CD14-positive monocyte (primary cell): ENCODE results near the gene BCKDHB. TPM values are rescaled to one million over a fixed set of nuclear protein-coding genes. Genes with fewer than 3 reads are reported as not detected.

Experiments
- DNase-seq, 3 donors: peaks; one replicate each; pipeline ENCODE4 v3.0.0-alpha.2; 2011 to 2022
- H2AFZ ChIP-seq: 2 replicates; pipeline ENCODE4 v1.6.0; 2012; ENCODE audit warnings: mild to moderate bottlenecking, low read depth, low read length, inconsistent platforms; ENCODE audit not compliant: insufficient read depth, poor library complexity, severe bottlenecking
- H3K27ac ChIP-seq, 2 donors: 1 replicate in 1 of 2; 2 replicates in 1 of 2; pipeline ENCODE4 v1.5.1; 2012 to 2013; ENCODE audit warnings: low read length in 2 of 2, control low read depth in 1 of 2, inconsistent platforms in 1 of 2, low read depth in 1 of 2, mild to moderate bottlenecking in 1 of 2
- H3K27me3 ChIP-seq, 2 donors: one replicate each; pipeline versions ENCODE4 v1.6.0 to v1.6.1; 2011 to 2013; ENCODE audit warnings: low read length in 2 of 2; ENCODE audit not compliant: control insufficient read depth in 2 of 2, insufficient read depth in 2 of 2
- H3K36me3 ChIP-seq, 2 donors: replicated peaks in 1 of 2; 1 replicate in 1 of 2; 2 replicates in 1 of 2; pipeline versions ENCODE4 v1.5.1 to v1.6.1; 2012 to 2013; ENCODE audit warnings: low read length in 2 of 2, control low read depth in 1 of 2, inconsistent platforms in 1 of 2, mild to moderate bottlenecking in 1 of 2; ENCODE audit not compliant: insufficient read depth in 2 of 2, control insufficient read depth in 1 of 2
- H3K4me1 ChIP-seq, 2 donors: 1 replicate in 1 of 2; 2 replicates in 1 of 2; pipeline versions ENCODE4 v1.5.1 to v1.6.1; 2012 to 2013; ENCODE audit warnings: low read length in 2 of 2, control low read depth in 1 of 2, inconsistent platforms in 1 of 2, mild to moderate bottlenecking in 1 of 2, moderate library complexity in 1 of 2; ENCODE audit not compliant: insufficient read depth in 2 of 2, control insufficient read depth in 1 of 2
- H3K4me2 ChIP-seq: replicated peaks from 2 replicates; pipeline ENCODE3; 2012; ENCODE audit warnings: low read length, moderate library complexity, mild to moderate bottlenecking; ENCODE audit not compliant: poor library complexity, severe bottlenecking; ENCODE audit errors: extremely low read depth
- H3K4me3 ChIP-seq, 3 experiments: fragments of 200-600 bp in 1 of 3; sonication (generic) in 1 of 3; replicated peaks in 1 of 3; 1 replicate in 2 of 3; 2 replicates in 1 of 3; pipeline ENCODE4 v1.5.1; 2011 to 2013; ENCODE audit warnings: low read length in 3 of 3, mild to moderate bottlenecking in 3 of 3, control low read depth in 2 of 3, low read depth in 2 of 3, inconsistent platforms in 1 of 3, moderate library complexity in 1 of 3
- H3K79me2 ChIP-seq: 2 replicates; pipeline ENCODE4 v1.6.0; 2012; ENCODE audit warnings: mild to moderate bottlenecking, control low read depth, inconsistent platforms, low read length, moderate library complexity; ENCODE audit not compliant: insufficient read depth
- H3K9ac ChIP-seq: 2 replicates; pipeline ENCODE4 v1.6.0; 2017; ENCODE audit warnings: low read length, mild to moderate bottlenecking; ENCODE audit not compliant: insufficient read depth, poor library complexity, severe bottlenecking
- H3K9me3 ChIP-seq, 2 donors: replicated peaks in 1 of 2; 1 replicate in 1 of 2; 2 replicates in 1 of 2; pipeline versions ENCODE4 v1.5.1 to v1.6.1; 2012 to 2013; ENCODE audit warnings: low read length in 2 of 2, control low read depth in 1 of 2; ENCODE audit not compliant: control insufficient read depth in 1 of 2, insufficient read depth in 1 of 2
- H4K20me1 ChIP-seq: 2 replicates; pipeline ENCODE4 v1.6.0; 2012; ENCODE audit warnings: mild to moderate bottlenecking, low read length, control low read depth, moderate library complexity; ENCODE audit not compliant: insufficient read depth
- H3K27ac Mint-ChIP-seq, 7 donors: one replicate each; pipeline ENCODE4 v1.8.0; 2020; ENCODE audit warnings: mild to moderate bottlenecking in 7 of 7, mixed read lengths in 7 of 7, moderate library complexity in 6 of 7, inconsistent platforms in 2 of 7
- H3K27me3 Mint-ChIP-seq, 3 donors: one replicate each; pipeline ENCODE4 v1.8.0; 2021 to 2022; ENCODE audit warnings: low read depth in 3 of 3, mild to moderate bottlenecking in 3 of 3, mixed read lengths in 3 of 3, moderate library complexity in 3 of 3, inconsistent platforms in 1 of 3
- H3K36me3 Mint-ChIP-seq, 2 donors: one replicate each; pipeline ENCODE4 v1.8.0; 2020; ENCODE audit warnings: mixed read lengths in 2 of 2, inconsistent platforms in 1 of 2, mild to moderate bottlenecking in 1 of 2
- H3K4me1 Mint-ChIP-seq: one replicate; pipeline ENCODE4 v1.8.0; 2020; ENCODE audit warnings: mild to moderate bottlenecking, mixed read lengths
- H3K4me3 Mint-ChIP-seq, 2 donors: one replicate each; pipeline ENCODE4 v1.8.0; 2020; ENCODE audit warnings: mild to moderate bottlenecking in 2 of 2, mixed read lengths in 2 of 2, moderate library complexity in 1 of 2
- H3K9me3 Mint-ChIP-seq, 7 donors: one replicate each; pipeline ENCODE4 v1.8.0; 2020 to 2022; ENCODE audit warnings: mixed read lengths in 7 of 7, mild to moderate bottlenecking in 6 of 7, moderate library complexity in 6 of 7, inconsistent platforms in 2 of 7
- WGBS: methylation state at CpG from one replicate; pipeline ENCODE4 v1.1.5; 2013; ENCODE audit warnings: missing lambda C conversion rate; ENCODE audit not compliant: insufficient coverage; 5-methylcytosine and 5-hydroxymethylcytosine counted together
- intact Hi-C, 2 donors: fragments of 100-400 bp; cut with micrococcal nuclease; formaldehyde crosslinking; loops; one replicate each; pipeline versions ENCODE4 v1.15.0 to v1.15.1; 2023
- polyA plus RNA-seq, 3 donors: library from polyadenylated mRNA; depleted of rRNA in 1 of 3; unstranded in 2 of 3; stranded (reverse) in 1 of 3; fragments of 300-500 nt in 2 of 3; fragments of >200 nt in 1 of 3; fragmentation: Illumina TruSeq in 2 of 3; gene quantifications; 1 replicate in 2 of 3; 2 replicates in 1 of 3; pipeline ENCODE4 v1.2.3, GENCODE V29; 2012 to 2021
- TF ChIP-seq, protein P1 (sequence below): fragments of 200-600 bp; IDR thresholded peaks from one replicate; pipeline ENCODE4 v1.8.0; 2022; ENCODE audit warnings: antibody characterized with exemption, mild to moderate bottlenecking

Gene BCKDHB
- polyA plus RNA-seq, 3 donors, result 1.8 to 4.6 (median 4.0) TPM

DNA sequence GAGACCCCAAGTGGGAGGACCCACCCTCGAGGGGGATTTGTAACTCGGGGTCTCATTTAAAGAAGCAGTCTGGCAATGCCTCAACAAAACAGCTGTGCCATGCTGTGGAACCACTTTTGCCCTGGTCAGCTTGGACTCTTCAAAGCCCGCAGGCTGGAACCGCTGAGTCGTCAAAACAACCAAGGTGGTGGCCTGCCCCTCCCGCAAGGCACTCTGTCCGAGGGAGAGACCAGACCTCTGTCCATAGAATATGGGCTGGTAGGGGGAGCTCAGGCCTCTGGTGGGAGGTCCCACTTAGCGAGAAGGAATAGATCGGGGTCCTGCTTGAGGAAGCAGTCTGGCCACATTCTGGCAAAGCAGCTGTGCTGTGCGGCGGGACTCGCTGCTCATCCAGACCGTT is 208.1 kb downstream of the BCKDHB start:
- Histone ChIP-seq H3K27ac (no peak overlapping the region), H3K4me2 (no peak overlapping the region), H4K20me1 (no peaks in the 10 kb centered on the region), H3K4me1 (no peaks in the 10 kb centered on the region), H3K27me3 (no peaks in the 10 kb centered on the region), H3K79me2 (no peaks in the 10 kb centered on the region), H3K9me3 (peaks cover 11 to 14% of the 10 kb centered on the region in 2 donors), H2AFZ (no peak overlapping the region), H3K9ac (no peak overlapping the region), H3K36me3 (no peaks in the 10 kb centered on the region), H3K4me3 (no peak overlapping the region)
- Mint-ChIP-seq H3K9me3 (peaks cover 11 to 33% (median 23%) of the 10 kb centered on the region in 7 donors), H3K4me1 (no peaks in the 10 kb centered on the region), H3K27ac (no peak overlapping the region), H3K36me3 (peaks cover 0 to 3% of the 10 kb centered on the region in 2 donors), H3K4me3 (no peak overlapping the region), H3K27me3 (no peaks in the 10 kb centered on the region)
- intact Hi-C loops, result no loop called here
- TF ChIP-seq, protein P1, sequence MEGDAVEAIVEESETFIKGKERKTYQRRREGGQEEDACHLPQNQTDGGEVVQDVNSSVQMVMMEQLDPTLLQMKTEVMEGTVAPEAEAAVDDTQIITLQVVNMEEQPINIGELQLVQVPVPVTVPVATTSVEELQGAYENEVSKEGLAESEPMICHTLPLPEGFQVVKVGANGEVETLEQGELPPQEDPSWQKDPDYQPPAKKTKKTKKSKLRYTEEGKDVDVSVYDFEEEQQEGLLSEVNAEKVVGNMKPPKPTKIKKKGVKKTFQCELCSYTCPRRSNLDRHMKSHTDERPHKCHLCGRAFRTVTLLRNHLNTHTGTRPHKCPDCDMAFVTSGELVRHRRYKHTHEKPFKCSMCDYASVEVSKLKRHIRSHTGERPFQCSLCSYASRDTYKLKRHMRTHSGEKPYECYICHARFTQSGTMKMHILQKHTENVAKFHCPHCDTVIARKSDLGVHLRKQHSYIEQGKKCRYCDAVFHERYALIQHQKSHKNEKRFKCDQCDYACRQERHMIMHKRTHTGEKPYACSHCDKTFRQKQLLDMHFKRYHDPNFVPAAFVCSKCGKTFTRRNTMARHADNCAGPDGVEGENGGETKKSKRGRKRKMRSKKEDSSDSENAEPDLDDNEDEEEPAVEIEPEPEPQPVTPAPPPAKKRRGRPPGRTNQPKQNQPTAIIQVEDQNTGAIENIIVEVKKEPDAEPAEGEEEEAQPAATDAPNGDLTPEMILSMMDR, result no peak
- WGBS, result 95% methylated on average over 13 of the region's 13 CpGs
- DNase-seq, result no peak

DNA sequence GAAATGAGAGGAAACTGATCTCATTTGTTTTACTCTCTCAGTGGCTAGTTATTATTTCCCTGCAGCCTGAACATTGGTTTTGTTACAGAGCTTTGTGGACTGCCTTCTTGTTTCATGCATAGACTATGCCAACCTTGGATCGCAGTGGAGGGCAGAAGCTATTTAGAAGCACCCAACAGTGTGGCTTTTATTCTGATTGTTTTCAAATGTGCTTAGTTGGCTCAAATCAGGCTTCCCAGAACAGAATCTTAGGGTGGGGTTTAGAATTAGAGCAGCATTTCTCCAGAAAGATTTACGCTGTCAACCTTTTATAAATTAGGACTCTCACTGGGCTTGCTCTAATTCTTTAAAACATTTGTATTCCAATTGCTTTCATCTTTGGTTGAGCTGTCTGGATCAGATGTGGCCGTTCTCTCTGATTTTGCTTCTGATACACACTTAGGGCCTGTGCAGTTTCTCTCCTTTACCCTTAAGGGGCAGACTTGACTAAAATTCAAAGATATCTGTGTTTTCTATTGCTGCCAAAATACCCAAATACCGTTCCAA is 210.3 kb downstream of the BCKDHB start:
- Histone ChIP-seq H3K9me3 (peaks cover 11 to 14% of the 10 kb centered on the region in 2 donors), H3K27me3 (no peaks in the 10 kb centered on the region), H2AFZ (no peak overlapping the region), H3K4me3 (no peak overlapping the region), H3K36me3 (no peaks in the 10 kb centered on the region), H3K9ac (no peak overlapping the region), H3K79me2 (no peaks in the 10 kb centered on the region), H3K4me1 (no peaks in the 10 kb centered on the region), H3K27ac (no peak overlapping the region), H3K4me2 (no peak overlapping the region), H4K20me1 (no peaks in the 10 kb centered on the region)
- H3K27me3 Mint-ChIP-seq, result no peaks in the 10 kb centered on the region
- H3K4me1 Mint-ChIP-seq, result no peaks in the 10 kb centered on the region
- TF ChIP-seq, protein P1, result no peak
- peaks cover 0 to 3% of the 10 kb centered on the region in 2 donors for H3K36me3 Mint-ChIP-seq
- WGBS, result 100% methylated on average over 2 of the region's 4 CpGs
- DNase-seq, result no peak
- intact Hi-C loops, result no loop called here
- H3K4me3 Mint-ChIP-seq, result no peak overlapping the region
- H3K9me3 Mint-ChIP-seq, result peaks cover 11 to 23% (median 20%) of the 10 kb centered on the region in 7 donors
- H3K27ac Mint-ChIP-seq, result no peak overlapping the region
